ENCODE results near the gene DCDC1. TPM values are rescaled to one million over a fixed set of nuclear protein-coding genes. Genes with fewer than 3 reads are reported as not detected.

Gene DCDC1
- total RNA-seq, 4 donors from 2014 or later = 0.34 to 2.7 TPM; not detected in 2

DNA sequence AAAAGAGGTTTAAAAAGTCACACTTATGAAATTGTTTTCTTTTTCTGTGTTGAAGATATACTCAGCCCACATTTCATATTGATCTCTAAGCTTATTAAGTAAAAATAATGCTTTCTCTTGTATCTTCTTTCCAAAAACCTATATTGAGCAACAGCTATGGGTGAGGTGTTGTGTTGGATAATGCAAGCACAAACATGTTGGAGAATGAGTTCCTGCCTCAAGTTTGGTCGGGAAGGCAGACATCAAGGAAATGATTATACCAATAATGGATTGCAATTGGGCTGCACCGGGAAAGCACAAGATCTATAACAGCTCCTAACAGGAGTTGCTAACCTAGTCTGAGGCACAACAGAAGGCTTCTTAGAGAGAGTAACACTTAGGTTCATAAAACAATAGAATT, 474.5 kb downstream of the DCDC1 start:
- H3K27ac ChIP-seq = no peak overlapping the region
- no peaks in the 10 kb centered on the region for H3K9me3 ChIP-seq
- 60% methylated on average over 2 of the region's 2 CpGs for WGBS
- H3K36me3 ChIP-seq = no peaks in the 10 kb centered on the region
- H3K27me3 ChIP-seq = no peaks in the 10 kb centered on the region
- no peak for TF ChIP-seq POLR2AphosphoS5 (IDR thresholded peaks at IDR 0.05)
- no peak for TF ChIP-seq EP300 (IDR thresholded peaks at IDR 0.05)
- no peak for TF ChIP-seq POLR2A (IDR thresholded peaks at IDR 0.05)
- TF ChIP-seq, protein P1, sequence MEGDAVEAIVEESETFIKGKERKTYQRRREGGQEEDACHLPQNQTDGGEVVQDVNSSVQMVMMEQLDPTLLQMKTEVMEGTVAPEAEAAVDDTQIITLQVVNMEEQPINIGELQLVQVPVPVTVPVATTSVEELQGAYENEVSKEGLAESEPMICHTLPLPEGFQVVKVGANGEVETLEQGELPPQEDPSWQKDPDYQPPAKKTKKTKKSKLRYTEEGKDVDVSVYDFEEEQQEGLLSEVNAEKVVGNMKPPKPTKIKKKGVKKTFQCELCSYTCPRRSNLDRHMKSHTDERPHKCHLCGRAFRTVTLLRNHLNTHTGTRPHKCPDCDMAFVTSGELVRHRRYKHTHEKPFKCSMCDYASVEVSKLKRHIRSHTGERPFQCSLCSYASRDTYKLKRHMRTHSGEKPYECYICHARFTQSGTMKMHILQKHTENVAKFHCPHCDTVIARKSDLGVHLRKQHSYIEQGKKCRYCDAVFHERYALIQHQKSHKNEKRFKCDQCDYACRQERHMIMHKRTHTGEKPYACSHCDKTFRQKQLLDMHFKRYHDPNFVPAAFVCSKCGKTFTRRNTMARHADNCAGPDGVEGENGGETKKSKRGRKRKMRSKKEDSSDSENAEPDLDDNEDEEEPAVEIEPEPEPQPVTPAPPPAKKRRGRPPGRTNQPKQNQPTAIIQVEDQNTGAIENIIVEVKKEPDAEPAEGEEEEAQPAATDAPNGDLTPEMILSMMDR (IDR thresholded peaks at IDR 0.05) = no peak
- no peak overlapping the region for H3K4me3 ChIP-seq
- no peaks in the 10 kb centered on the region for H3K4me1 ChIP-seq
- DNase-seq (ENCODE audit: low spot score in 2 of 2) = no peak

DNA sequence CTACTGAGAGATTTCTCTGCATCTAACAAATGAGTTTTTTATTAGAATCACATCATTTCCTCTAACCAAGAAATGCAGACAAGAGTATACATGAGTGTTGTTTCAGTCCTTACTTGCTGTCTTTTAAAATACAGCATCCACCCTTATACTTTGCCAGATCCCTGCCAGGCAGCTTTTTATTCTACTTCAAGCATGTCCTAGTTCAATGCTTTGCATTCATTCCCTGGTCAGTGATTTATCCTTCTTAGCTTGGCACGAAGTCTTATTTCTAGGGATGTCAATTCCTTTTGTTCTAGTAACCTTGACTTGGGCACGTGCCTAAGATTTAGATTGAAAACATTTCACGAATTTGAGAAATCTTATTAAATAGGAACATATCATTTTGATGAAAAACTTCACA, 476.2 kb downstream of the DCDC1 start:
- WGBS = 43% methylated on average over 3 of the region's 3 CpGs
- DNase-seq (ENCODE audit: low spot score in 2 of 2) = no peak
- H3K4me3 ChIP-seq = no peak overlapping the region
- H3K27ac ChIP-seq = no peak overlapping the region
- no peaks in the 10 kb centered on the region for H3K27me3 ChIP-seq
- H3K36me3 ChIP-seq = no peaks in the 10 kb centered on the region
- no peaks in the 10 kb centered on the region for H3K9me3 ChIP-seq
- H3K4me1 ChIP-seq = no peaks in the 10 kb centered on the region
- TF ChIP-seq EP300 (IDR thresholded peaks at IDR 0.05) = no peak
- no peak for TF ChIP-seq POLR2A (IDR thresholded peaks at IDR 0.05)
- TF ChIP-seq, protein P1 (IDR thresholded peaks at IDR 0.05) = no peak
- TF ChIP-seq POLR2AphosphoS5 (IDR thresholded peaks at IDR 0.05) = no peak

DNA sequence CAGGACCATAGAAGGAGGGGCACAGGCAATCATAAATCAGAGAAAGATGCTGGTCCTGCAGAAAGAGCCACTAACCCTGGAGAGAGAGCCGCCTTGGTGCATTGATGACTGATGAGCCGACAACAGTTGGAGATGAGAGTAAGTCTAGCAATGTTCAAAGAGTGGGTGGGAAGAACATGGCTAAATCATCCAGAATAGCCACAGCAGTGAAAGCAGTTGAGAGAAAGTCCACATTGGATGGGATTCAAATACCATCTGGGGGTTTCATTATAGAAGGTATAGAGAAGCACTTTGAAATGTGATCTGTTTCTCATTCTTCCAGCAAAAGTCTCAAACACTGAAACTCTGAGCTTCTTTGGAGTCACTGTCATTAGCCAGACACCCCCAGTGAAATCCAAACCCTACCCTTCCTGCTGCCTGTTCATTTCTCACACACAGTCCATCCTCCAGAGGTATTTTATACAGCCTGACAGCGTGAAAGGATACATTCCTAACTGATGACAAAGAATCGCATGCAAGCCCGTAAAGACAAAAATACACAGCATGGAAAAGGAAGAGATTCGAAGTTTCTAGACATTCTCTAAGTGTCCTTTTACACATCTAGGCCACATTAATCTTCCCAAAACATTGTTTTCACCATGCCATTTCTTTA, 480.3 kb downstream of the DCDC1 start:
- TF ChIP-seq EP300 (IDR thresholded peaks at IDR 0.05) = no peak
- TF ChIP-seq, protein P1 (IDR thresholded peaks at IDR 0.05) = no peak
- TF ChIP-seq POLR2A (IDR thresholded peaks at IDR 0.05) = no peak
- TF ChIP-seq POLR2AphosphoS5 (IDR thresholded peaks at IDR 0.05) = no peak
- H3K27me3 ChIP-seq = no peaks in the 10 kb centered on the region
- H3K4me3 ChIP-seq = no peak overlapping the region
- no peak overlapping the region for H3K27ac ChIP-seq
- no peaks in the 10 kb centered on the region for H3K36me3 ChIP-seq
- H3K4me1 ChIP-seq = no peaks in the 10 kb centered on the region
- 74% methylated on average over 6 of the region's 6 CpGs for WGBS
- DNase-seq (ENCODE audit: low spot score in 2 of 2) = no peak
- H3K9me3 ChIP-seq = no peaks in the 10 kb centered on the region

DNA sequence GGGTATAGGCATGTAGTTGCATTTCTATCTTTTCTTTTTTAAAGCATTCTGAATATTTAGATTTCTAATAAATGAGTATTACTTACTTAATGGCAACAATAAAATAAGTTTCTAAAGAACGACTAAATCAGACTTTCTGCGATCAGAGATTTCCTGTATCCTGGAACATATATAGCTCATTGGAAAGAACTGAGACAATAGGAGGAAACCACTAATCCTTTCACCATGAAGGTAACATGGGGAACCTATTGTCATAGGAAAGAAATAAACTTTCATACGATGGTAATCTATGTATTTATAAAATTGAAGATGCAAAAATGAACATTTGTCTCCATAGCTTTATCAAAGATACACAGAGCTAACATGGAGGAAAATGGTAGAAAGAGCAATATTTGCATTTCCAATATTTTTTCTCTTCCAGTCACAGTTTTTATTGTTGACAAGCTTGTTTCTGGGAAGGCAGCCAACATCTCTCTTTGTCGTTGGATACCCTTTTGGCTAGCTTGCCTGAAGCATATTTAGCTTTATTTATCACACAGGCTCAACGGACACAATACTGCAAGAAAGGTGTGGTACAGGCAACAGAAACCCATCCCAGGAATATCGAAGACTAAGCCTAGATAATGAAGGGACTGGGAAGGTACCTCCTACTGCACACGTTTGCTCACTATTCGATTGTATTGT, 490.1 kb downstream of the DCDC1 start:
- TF ChIP-seq POLR2AphosphoS5 (IDR thresholded peaks at IDR 0.05) = no peak
- no peak for TF ChIP-seq POLR2A (IDR thresholded peaks at IDR 0.05)
- TF ChIP-seq, protein P1 (IDR thresholded peaks at IDR 0.05) = no peak
- no peak for TF ChIP-seq EP300 (IDR thresholded peaks at IDR 0.05)
- H3K4me1 ChIP-seq = peaks cover 7% of the 10 kb centered on the region
- H3K4me3 ChIP-seq = no peak overlapping the region
- H3K9me3 ChIP-seq = no peaks in the 10 kb centered on the region
- H3K27ac ChIP-seq = no peak overlapping the region
- no peaks in the 10 kb centered on the region for H3K36me3 ChIP-seq
- H3K27me3 ChIP-seq = no peaks in the 10 kb centered on the region
- 45% methylated on average over 8 of the region's 8 CpGs for WGBS
- no peak for DNase-seq (ENCODE audit: low spot score in 2 of 2)

DNA sequence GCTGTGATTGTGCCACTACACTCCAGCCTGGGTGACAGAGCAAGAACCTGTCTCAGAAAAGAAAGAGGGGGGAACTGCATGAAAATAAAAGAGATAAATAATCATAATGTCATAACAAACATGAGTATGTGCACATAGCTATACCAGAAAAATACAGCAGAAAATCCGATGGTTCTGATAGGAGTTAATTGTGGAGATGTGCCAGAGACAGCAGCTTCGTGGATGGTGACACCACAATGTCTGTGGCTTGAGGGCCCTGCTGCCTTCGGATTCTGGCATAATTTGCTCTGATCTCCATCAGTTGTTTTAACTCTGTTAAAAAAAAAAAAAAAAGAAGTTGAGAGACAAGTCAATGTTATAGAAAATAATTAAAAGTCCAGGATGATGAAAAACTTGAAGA, 491.1 kb downstream of the DCDC1 start:
- WGBS = 71% methylated on average over 3 of the region's 3 CpGs
- Histone ChIP-seq H3K36me3 (no peaks in the 10 kb centered on the region), H3K27me3 (no peaks in the 10 kb centered on the region), H3K27ac (no peak overlapping the region), H3K4me1 (peaks cover 7% of the 10 kb centered on the region), H3K4me3 (no peak overlapping the region), H3K9me3 (no peaks in the 10 kb centered on the region)
- TF ChIP-seq, protein P1 (IDR thresholded peaks at IDR 0.05) = no peak
- TF ChIP-seq POLR2AphosphoS5 (IDR thresholded peaks at IDR 0.05) (no peak), EP300 (IDR thresholded peaks at IDR 0.05) (no peak), POLR2A (IDR thresholded peaks at IDR 0.05) (no peak)
- no peak for DNase-seq (ENCODE audit: low spot score in 2 of 2)

Data from suprapubic skin (tissue), 4 donors.